ENCODE results near the gene LDHAL6A. TPM values are rescaled to one million over a fixed set of nuclear protein-coding genes. Genes with fewer than 3 reads are reported as not detected.

LDHAL6A gene
- total and polyA plus RNA-seq, 4 donors: 0.28 TPM; not detected in 3

GRCh38 chr11:18459634-18460033 lies 4.0 kb downstream of the LDHAL6A start (continued):
- TF ChIP-seq ZBTB33 (IDR thresholded peaks at IDR 0.05): no peak
- no peak for TF ChIP-seq FOXA2 (IDR thresholded peaks at IDR 0.05)
- TF ChIP-seq MAX (IDR thresholded peaks at IDR 0.05): no peak
- no peak for TF ChIP-seq EGR1 (IDR thresholded peaks at IDR 0.05; ENCODE audit: low read depth in 2 of 2)

- whole genome bisulfite sequencing: 96% methylated on average over 6 of the region's 6 CpGs
- H3K27me3 ChIP-seq (ENCODE audit: control insufficient read depth in 4 of 4, insufficient read depth in 4 of 4, low read length in 3 of 4): no peaks in the 10 kb centered on the region
- DNase-seq (ENCODE audit: low spot score): no peak
Observed at GRCh38 chr11:18461909-18462308, 6.3 kb downstream of the LDHAL6A start.

GRCh38 chr11:18463439-18463838 lies 7.8 kb downstream of the LDHAL6A start:
- H3K9me3 ChIP-seq (ENCODE audit: control insufficient read depth in 4 of 4, low read length in 3 of 4): no peaks in the 10 kb centered on the region
- H3K27ac ChIP-seq (ENCODE audit: low read depth in 1 of 2, low read length in 2 of 2): no peak overlapping the region
- 90% methylated on average over 1 of the region's 1 CpG for WGBS
- H3K9ac ChIP-seq (ENCODE audit: low read depth in 1 of 2, low read length in 2 of 2): no peak overlapping the region
- H3K36me3 ChIP-seq (ENCODE audit: control insufficient read depth in 4 of 4, insufficient read depth in 3 of 4, low read depth in 1 of 4, low read length in 3 of 4): no peaks in the 10 kb centered on the region
- no peaks in the 10 kb centered on the region for H3K4me1 ChIP-seq (ENCODE audit: control insufficient read depth in 4 of 4, insufficient read depth in 4 of 4, low read length in 3 of 4)
- H3K4me3 ChIP-seq (ENCODE audit: low read depth in 1 of 3, low read length in 3 of 3): no peak overlapping the region
- DNase-seq (ENCODE audit: low spot score): no peak
- TF ChIP-seq EGR1 (IDR thresholded peaks at IDR 0.05; ENCODE audit: low read depth in 2 of 2): no peak
- TF ChIP-seq JUND (IDR thresholded peaks at IDR 0.05): no peak
- TF ChIP-seq HNF4A (conservative IDR thresholded peaks at IDR 0.05): no peak
- no peak for TF ChIP-seq RXRA (IDR thresholded peaks at IDR 0.05)
- TF ChIP-seq ZBTB33 (IDR thresholded peaks at IDR 0.05): no peak
- TF ChIP-seq CTCF (IDR thresholded peaks at IDR 0.05; ENCODE audit: low read depth, low read length, missing input control): no peak
- no peak for TF ChIP-seq TAF1 (conservative IDR thresholded peaks at IDR 0.05)
- no peak for TF ChIP-seq RAD21 (IDR thresholded peaks at IDR 0.05)
- H3K27me3 ChIP-seq (ENCODE audit: control insufficient read depth in 4 of 4, insufficient read depth in 4 of 4, low read length in 3 of 4): no peaks in the 10 kb centered on the region

More at GRCh38 chr11:18461909-18462308, 6.3 kb downstream of the LDHAL6A start:
- H3K9ac ChIP-seq (ENCODE audit: low read depth in 1 of 2, low read length in 2 of 2): no peak overlapping the region
- H3K36me3 ChIP-seq (ENCODE audit: control insufficient read depth in 4 of 4, insufficient read depth in 3 of 4, low read depth in 1 of 4, low read length in 3 of 4): no peaks in the 10 kb centered on the region
- H3K4me3 ChIP-seq (ENCODE audit: low read depth in 1 of 3, low read length in 3 of 3): no peak overlapping the region
- no peak for TF ChIP-seq NR2F2 (IDR thresholded peaks at IDR 0.05)
- TF ChIP-seq FOXA1 (IDR thresholded peaks at IDR 0.05): no peak
- H3K27ac ChIP-seq (ENCODE audit: low read depth in 1 of 2, low read length in 2 of 2): no peak overlapping the region
- H3K9me3 ChIP-seq (ENCODE audit: control insufficient read depth in 4 of 4, low read length in 3 of 4): no peaks in the 10 kb centered on the region
- H3K4me1 ChIP-seq (ENCODE audit: control insufficient read depth in 4 of 4, insufficient read depth in 4 of 4, low read length in 3 of 4): no peaks in the 10 kb centered on the region

All from liver (tissue), 9 donors.